Neuronal stem cell (in vitro differentiated cells): ENCODE data around the gene PSMA8.

Experiments
- DNase-seq: peaks from one replicate; pipeline ENCODE4 v3.0.0-alpha.2; 2013; ENCODE audit warnings: low spot score
- H2AFZ ChIP-seq: one replicate; pipeline ENCODE4 v1.6.1; 2013; ENCODE audit warnings: mild to moderate bottlenecking, low read length, inconsistent platforms
- H2AK5ac ChIP-seq: 2 replicates; pipeline ENCODE4 v1.6.1; 2013; ENCODE audit warnings: low read depth, mild to moderate bottlenecking, inconsistent platforms, low read length, moderate library complexity, mixed read lengths
- H2BK120ac ChIP-seq: 2 replicates; pipeline ENCODE4 v1.6.1; 2013; ENCODE audit warnings: low read depth, mild to moderate bottlenecking, inconsistent platforms, low read length, moderate library complexity, mixed read lengths
- H2BK12ac ChIP-seq: one replicate; pipeline ENCODE4 v1.6.1; 2013; ENCODE audit warnings: low read length, inconsistent platforms
- H2BK15ac ChIP-seq: 2 replicates; pipeline ENCODE4 v1.6.1; 2013; ENCODE audit warnings: mild to moderate bottlenecking, low read length, inconsistent platforms, mixed read lengths
- H2BK5ac ChIP-seq: one replicate; pipeline ENCODE4 v1.6.1; 2013; ENCODE audit warnings: inconsistent platforms, mild to moderate bottlenecking, low read length, moderate library complexity
- H3K14ac ChIP-seq: one replicate; pipeline ENCODE4 v1.6.1; 2013; ENCODE audit warnings: low read length, inconsistent platforms
- H3K18ac ChIP-seq: 2 replicates; pipeline ENCODE4 v1.6.1; 2013; ENCODE audit warnings: low read length, inconsistent platforms
- H3K23ac ChIP-seq: 2 replicates; pipeline ENCODE4 v1.6.1; 2013; ENCODE audit warnings: low read depth, mild to moderate bottlenecking, mixed read lengths, low read length, inconsistent platforms; ENCODE audit not compliant: poor library complexity
- H3K27ac ChIP-seq: replicated peaks from 3 replicates; pipeline ENCODE4 v1.5.1; 2013; ENCODE audit warnings: low read length, inconsistent platforms
- H3K27me3 ChIP-seq, 3 experiments: 2 replicates each; pipeline ENCODE4 v1.6.1; 2013; ENCODE audit warnings: low read length in 3 of 3, mild to moderate bottlenecking in 2 of 3, inconsistent platforms in 1 of 3, low read depth in 1 of 3, mixed read lengths in 1 of 3, moderate library complexity in 1 of 3; ENCODE audit not compliant: control insufficient read depth in 3 of 3, insufficient read depth in 3 of 3
- H3K36me3 ChIP-seq, 2 donors: replicated peaks in 1 of 2; 2 replicates each; pipeline ENCODE4 v1.6.1; 2013; ENCODE audit warnings: low read length in 2 of 2; ENCODE audit not compliant: control insufficient read depth in 2 of 2, insufficient read depth in 2 of 2
- H3K4ac ChIP-seq: 2 replicates; pipeline ENCODE4 v1.6.1; 2013; ENCODE audit warnings: inconsistent platforms, mild to moderate bottlenecking, low read length, moderate library complexity
- H3K4me1 ChIP-seq, 2 donors: 1 replicate in 1 of 2; 2 replicates in 1 of 2; pipeline ENCODE4 v1.6.1; 2013; ENCODE audit warnings: low read length in 2 of 2, low read depth in 1 of 2; ENCODE audit not compliant: control insufficient read depth in 2 of 2, insufficient read depth in 1 of 2
- H3K4me2 ChIP-seq: one replicate; pipeline ENCODE4 v1.6.1; 2013; ENCODE audit warnings: mild to moderate bottlenecking, low read length, inconsistent platforms; ENCODE audit not compliant: insufficient read depth, poor library complexity, severe bottlenecking
- H3K4me3 ChIP-seq, 2 donors: 2 replicates each; pipeline ENCODE4 v1.5.1; 2013; ENCODE audit warnings: low read length in 2 of 2, mild to moderate bottlenecking in 2 of 2, inconsistent platforms in 1 of 2, moderate library complexity in 1 of 2
- H3K79me1 ChIP-seq: one replicate; pipeline ENCODE4 v1.6.1; 2013; ENCODE audit warnings: low read depth, mild to moderate bottlenecking, inconsistent platforms, low read length, moderate library complexity
- H3K9ac ChIP-seq: one replicate; pipeline ENCODE4 v1.6.1; 2013; ENCODE audit warnings: mild to moderate bottlenecking, low read depth, low read length, inconsistent platforms; ENCODE audit not compliant: poor library complexity
- H3K9me3 ChIP-seq, 2 donors: replicated peaks in 1 of 2; 2 replicates each; pipeline versions ENCODE3 to v1.6.1; 2013; ENCODE audit warnings: low read length in 2 of 2, mild to moderate bottlenecking in 2 of 2, inconsistent platforms in 1 of 2, low read depth in 1 of 2, mixed read lengths in 1 of 2, moderate library complexity in 1 of 2; ENCODE audit not compliant: control insufficient read depth in 2 of 2, insufficient read depth in 1 of 2
- H4K8ac ChIP-seq: one replicate; pipeline ENCODE4 v1.6.1; 2013; ENCODE audit warnings: low read depth, mild to moderate bottlenecking, inconsistent platforms, low read length, moderate library complexity
- H4K91ac ChIP-seq: one replicate; pipeline ENCODE4 v1.6.1; 2013; ENCODE audit warnings: low read length, low read depth, mild to moderate bottlenecking, inconsistent platforms; ENCODE audit not compliant: poor library complexity
- WGBS, 2 donors: extraction: QIAGEN DNeasy Blood & Tissue Kit; methylation state at CpG; one replicate each; pipeline ENCODE4 v1.1.7; 2013; ENCODE audit warnings: missing lambda C conversion rate in 2 of 2, mixed read lengths in 1 of 2; ENCODE audit not compliant: insufficient read length in 2 of 2, insufficient replicate concordance in 1 of 2; ENCODE audit errors: extremely low coverage in 2 of 2; 5-methylcytosine and 5-hydroxymethylcytosine counted together

Gene PSMA8

GRCh38 chr18:26205318-26205717 lies 71.6 kb downstream of the PSMA8 start:
- no peaks in the 10 kb centered on the region for H3K27me3 ChIP-seq
- no peaks in the 10 kb centered on the region for H3K36me3 ChIP-seq
- no peak overlapping the region for H2BK12ac ChIP-seq
- H2BK15ac ChIP-seq = no peak overlapping the region
- no peak overlapping the region for H3K9ac ChIP-seq
- H2BK120ac ChIP-seq = no peak overlapping the region
- H3K23ac ChIP-seq = no peak overlapping the region
- no peak overlapping the region for H3K14ac ChIP-seq
- peaks cover 0 to 4% of the 10 kb centered on the region in 2 donors for H3K4me1 ChIP-seq
- no peak overlapping the region for H2BK5ac ChIP-seq
- no peak overlapping the region for H3K18ac ChIP-seq
- H4K91ac ChIP-seq = no peak overlapping the region
- H4K8ac ChIP-seq = no peak overlapping the region
- no peak for DNase-seq
- no peak overlapping the region for H3K4ac ChIP-seq
- H3K79me1 ChIP-seq = no peaks in the 10 kb centered on the region
- no peak overlapping the region for H3K4me3 ChIP-seq
- no peak overlapping the region for H2AFZ ChIP-seq
- no peak overlapping the region for H2AK5ac ChIP-seq
- no CpG with 5 or more reads among the region's 1 CpG for WGBS, 2 donors
- peaks cover 0 to 2% of the 10 kb centered on the region in 2 donors for H3K9me3 ChIP-seq
- no peak overlapping the region for H3K4me2 ChIP-seq
- no peak overlapping the region for H3K27ac ChIP-seq

- H3K14ac ChIP-seq = no peak overlapping the region
- no peak overlapping the region for H3K4ac ChIP-seq
- peaks cover 0 to 4% of the 10 kb centered on the region in 2 donors for H3K4me1 ChIP-seq
- no peaks in the 10 kb centered on the region for H3K36me3 ChIP-seq
- no peak overlapping the region for H4K8ac ChIP-seq
- H3K4me3 ChIP-seq = no peak overlapping the region
- no peak overlapping the region for H3K9ac ChIP-seq
- H2BK5ac ChIP-seq = no peak overlapping the region
- no peak overlapping the region for H2BK15ac ChIP-seq
- no peak overlapping the region for H2AK5ac ChIP-seq
- WGBS, 2 donors = no CpG with 5 or more reads among the region's 2 CpGs
- no peak overlapping the region for H3K18ac ChIP-seq
- H2AFZ ChIP-seq = no peak overlapping the region
- no peak overlapping the region for H3K23ac ChIP-seq
- no peaks in the 10 kb centered on the region for H3K79me1 ChIP-seq
- no peak overlapping the region for H2BK120ac ChIP-seq
- no peak overlapping the region for H3K27ac ChIP-seq
- peaks cover 0 to 5% (median 0%) of the 10 kb centered on the region in 3 experiments for H3K27me3 ChIP-seq
- no peak for DNase-seq
- H2BK12ac ChIP-seq = no peak overlapping the region
- H4K91ac ChIP-seq = no peak overlapping the region
- H3K4me2 ChIP-seq = no peak overlapping the region
- peaks cover 0 to 2% of the 10 kb centered on the region in 2 donors for H3K9me3 ChIP-seq
Observed at GRCh38 chr18:26206488-26206887, 72.8 kb downstream of the PSMA8 start.

- Histone ChIP-seq H3K18ac (no peak overlapping the region), H3K36me3 (no peaks in the 10 kb centered on the region), H3K14ac (no peak overlapping the region), H2AK5ac (no peak overlapping the region), H3K27ac (no peak overlapping the region), H2BK5ac (no peak overlapping the region), H2BK15ac (no peak overlapping the region), H3K79me1 (no peaks in the 10 kb centered on the region), H2AFZ (no peak overlapping the region), H3K9me3 (peaks cover 0 to 2% of the 10 kb centered on the region in 2 donors), H3K4me2 (no peak overlapping the region), H3K4me1 (peaks cover 0 to 4% of the 10 kb centered on the region in 2 donors), H3K4ac (no peak overlapping the region), H3K9ac (no peak overlapping the region), H4K91ac (no peak overlapping the region), H2BK120ac (no peak overlapping the region), H3K27me3 (peaks cover 0 to 5% (median 0%) of the 10 kb centered on the region in 3 experiments), H2BK12ac (no peak overlapping the region), H3K4me3 (no peak overlapping the region), H4K8ac (no peak overlapping the region), H3K23ac (no peak overlapping the region)
- no peak for DNase-seq
- no CpG with 5 or more reads among the region's 3 CpGs for WGBS, 2 donors
Observed at GRCh38 chr18:26207937-26208336, 74.3 kb downstream of the PSMA8 start.

GRCh38 chr18:26208977-26209376 lies 75.3 kb downstream of the PSMA8 start:
- Histone ChIP-seq H3K9me3 (no peaks in the 10 kb centered on the region), H3K4me2 (no peak overlapping the region), H2AK5ac (no peak overlapping the region), H4K8ac (no peak overlapping the region), H3K4me3 (no peak overlapping the region), H2BK5ac (no peak overlapping the region), H3K14ac (no peak overlapping the region), H4K91ac (no peak overlapping the region), H3K4ac (no peak overlapping the region), H3K4me1 (peaks cover 0 to 4% of the 10 kb centered on the region in 2 donors), H3K27ac (no peak overlapping the region), H3K36me3 (no peaks in the 10 kb centered on the region), H2BK15ac (no peak overlapping the region), H2BK120ac (no peak overlapping the region), H3K18ac (no peak overlapping the region), H2BK12ac (no peak overlapping the region), H3K27me3 (peaks cover 0 to 5% (median 0%) of the 10 kb centered on the region in 3 experiments), H3K79me1 (no peaks in the 10 kb centered on the region), H3K9ac (no peak overlapping the region), H3K23ac (no peak overlapping the region), H2AFZ (no peak overlapping the region)
- no CpG with 5 or more reads among the region's 2 CpGs for WGBS, 2 donors
- no peak for DNase-seq
